Smooth muscle cell (in vitro differentiated cells): ENCODE data around the gene PCYT2. TPM values are rescaled to one million over a fixed set of nuclear protein-coding genes. Genes with fewer than 3 reads are reported as not detected.
A peak's percentile ranks its signal among the peaks of the same experiment; 100 is the strongest.

Experiments
- DNase-seq: peaks from one replicate; lab custom pipeline; 2025; ENCODE audit not compliant: unreplicated experiment; lab: John Stamatoyannopoulos, UW
- H2AFZ ChIP-seq: fragments of 200-600 bp; sonication (generic); 2 replicates; pipeline ENCODE4 v1.6.0; 2016; ENCODE audit warnings: antibody characterized with exemption, low read depth, mild to moderate bottlenecking
- H3F3A ChIP-seq: fragments of 200-600 bp; sonication (generic); 2 replicates; pipeline ENCODE4 v1.6.0; 2017; ENCODE audit warnings: antibody characterized with exemption, low read depth
- H3K27ac ChIP-seq: fragments of 200-600 bp; sonication (generic); 2 replicates; pipeline ENCODE4 v1.5.1; 2016; ENCODE audit warnings: low read depth, mild to moderate bottlenecking
- H3K27me3 ChIP-seq: fragments of 200-600 bp; sonication (generic); 2 replicates; pipeline ENCODE4 v1.6.1; 2016; ENCODE audit warnings: low read depth, mild to moderate bottlenecking
- H3K36me3 ChIP-seq: fragments of 200-600 bp; sonication (generic); 2 replicates; pipeline ENCODE4 v1.5.1; 2016; ENCODE audit warnings: low read depth
- H3K4me1 ChIP-seq: fragments of 200-600 bp; sonication (generic); 2 replicates; pipeline ENCODE4 v1.5.1; 2016; ENCODE audit warnings: low read depth
- H3K4me2 ChIP-seq: fragments of 200-600 bp; sonication (generic); 2 replicates; pipeline ENCODE4 v1.6.0; 2016; ENCODE audit warnings: mild to moderate bottlenecking
- H3K4me3 ChIP-seq: fragments of 200-600 bp; sonication (generic); 2 replicates; pipeline ENCODE4 v1.5.1; 2016; ENCODE audit warnings: mild to moderate bottlenecking
- H3K79me2 ChIP-seq: fragments of 200-600 bp; sonication (generic); 2 replicates; pipeline ENCODE4 v1.6.0; 2016; ENCODE audit warnings: low read depth, mild to moderate bottlenecking
- H3K9ac ChIP-seq: fragments of 200-600 bp; sonication (generic); 2 replicates; pipeline ENCODE4 v1.6.0; 2016; ENCODE audit warnings: low read depth
- H3K9me3 ChIP-seq: fragments of 200-600 bp; sonication (generic); replicated peaks from 2 replicates; pipeline ENCODE4 v1.5.1; 2016; ENCODE audit warnings: low read depth
- H4K20me1 ChIP-seq: fragments of 200-600 bp; sonication (generic); 2 replicates; pipeline ENCODE4 v1.6.0; 2016; ENCODE audit warnings: low read depth
- WGBS: methylation state at CpG from one replicate; pipeline ENCODE4 v1.1.7; 2016; ENCODE audit warnings: low lambda C conversion rate; 5-methylcytosine and 5-hydroxymethylcytosine counted together
- polyA plus RNA-seq: library from polyadenylated mRNA; unstranded; fragments of >200 nt; fragmentation: Nextera tagmentation; extraction: Ambion mirVana; gene quantifications from 2 replicates; pipeline ENCODE4 v1.2.1, GENCODE V29; 2016
- total RNA-seq: library from RNA; depleted of rRNA; stranded (reverse); fragments of >200 nt; gene quantifications from 2 replicates; pipeline ENCODE4 v1.2.3, GENCODE V29; 2014
- TF ChIP-seq, protein P1 (sequence below): fragments of 200-600 bp; sonication (generic); IDR thresholded peaks from 2 replicates; pipeline ENCODE4 v1.5.1; 2017; ENCODE audit warnings: borderline replicate concordance, mild to moderate bottlenecking, antibody characterized with exemption; ENCODE audit not compliant: insufficient read depth, poor library complexity, severe bottlenecking

Gene PCYT2
- total and polyA plus RNA-seq, 2 experiments from 2014 or later, result 11.4 to 50.6 TPM

DNA sequence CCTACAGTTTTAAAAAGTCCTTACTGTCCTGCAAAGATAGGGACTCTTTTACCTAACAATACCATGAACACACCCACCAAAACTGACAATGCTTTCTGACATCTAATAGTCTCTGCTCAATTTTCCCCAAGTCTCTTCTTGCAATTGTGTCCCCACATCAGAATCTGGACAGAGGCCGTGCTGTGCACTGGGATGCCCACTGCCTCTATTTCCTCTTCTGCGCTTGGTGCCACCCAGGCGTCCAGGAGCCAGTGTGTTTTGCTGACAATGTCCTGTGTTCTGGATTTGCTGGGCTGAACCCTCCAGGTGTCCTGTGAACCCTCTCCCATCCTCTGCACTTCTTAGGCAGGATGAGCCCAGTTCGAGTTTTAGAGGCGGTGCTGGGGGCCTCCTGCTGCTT, 33.6 kb downstream of the PCYT2 start:
- no peak overlapping the region for H3K9ac ChIP-seq
- no peaks in the 10 kb centered on the region for H3K36me3 ChIP-seq
- H4K20me1 ChIP-seq, result no peaks in the 10 kb centered on the region
- H2AFZ ChIP-seq, result no peak overlapping the region
- H3K27me3 ChIP-seq, result no peaks in the 10 kb centered on the region
- H3K27ac ChIP-seq, result no peak overlapping the region
- no peaks in the 10 kb centered on the region for H3K4me1 ChIP-seq
- no peaks in the 10 kb centered on the region for H3K9me3 ChIP-seq
- DNase-seq, result no peak
- H3K79me2 ChIP-seq, result peaks cover 3% of the 10 kb centered on the region
- H3F3A ChIP-seq, result peaks cover 6% of the 10 kb centered on the region
- H3K4me2 ChIP-seq, result no peak overlapping the region
- TF ChIP-seq, protein P1, sequence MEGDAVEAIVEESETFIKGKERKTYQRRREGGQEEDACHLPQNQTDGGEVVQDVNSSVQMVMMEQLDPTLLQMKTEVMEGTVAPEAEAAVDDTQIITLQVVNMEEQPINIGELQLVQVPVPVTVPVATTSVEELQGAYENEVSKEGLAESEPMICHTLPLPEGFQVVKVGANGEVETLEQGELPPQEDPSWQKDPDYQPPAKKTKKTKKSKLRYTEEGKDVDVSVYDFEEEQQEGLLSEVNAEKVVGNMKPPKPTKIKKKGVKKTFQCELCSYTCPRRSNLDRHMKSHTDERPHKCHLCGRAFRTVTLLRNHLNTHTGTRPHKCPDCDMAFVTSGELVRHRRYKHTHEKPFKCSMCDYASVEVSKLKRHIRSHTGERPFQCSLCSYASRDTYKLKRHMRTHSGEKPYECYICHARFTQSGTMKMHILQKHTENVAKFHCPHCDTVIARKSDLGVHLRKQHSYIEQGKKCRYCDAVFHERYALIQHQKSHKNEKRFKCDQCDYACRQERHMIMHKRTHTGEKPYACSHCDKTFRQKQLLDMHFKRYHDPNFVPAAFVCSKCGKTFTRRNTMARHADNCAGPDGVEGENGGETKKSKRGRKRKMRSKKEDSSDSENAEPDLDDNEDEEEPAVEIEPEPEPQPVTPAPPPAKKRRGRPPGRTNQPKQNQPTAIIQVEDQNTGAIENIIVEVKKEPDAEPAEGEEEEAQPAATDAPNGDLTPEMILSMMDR, result no peak
- 99% methylated on average over 5 of the region's 5 CpGs for WGBS
- no peak overlapping the region for H3K4me3 ChIP-seq

DNA sequence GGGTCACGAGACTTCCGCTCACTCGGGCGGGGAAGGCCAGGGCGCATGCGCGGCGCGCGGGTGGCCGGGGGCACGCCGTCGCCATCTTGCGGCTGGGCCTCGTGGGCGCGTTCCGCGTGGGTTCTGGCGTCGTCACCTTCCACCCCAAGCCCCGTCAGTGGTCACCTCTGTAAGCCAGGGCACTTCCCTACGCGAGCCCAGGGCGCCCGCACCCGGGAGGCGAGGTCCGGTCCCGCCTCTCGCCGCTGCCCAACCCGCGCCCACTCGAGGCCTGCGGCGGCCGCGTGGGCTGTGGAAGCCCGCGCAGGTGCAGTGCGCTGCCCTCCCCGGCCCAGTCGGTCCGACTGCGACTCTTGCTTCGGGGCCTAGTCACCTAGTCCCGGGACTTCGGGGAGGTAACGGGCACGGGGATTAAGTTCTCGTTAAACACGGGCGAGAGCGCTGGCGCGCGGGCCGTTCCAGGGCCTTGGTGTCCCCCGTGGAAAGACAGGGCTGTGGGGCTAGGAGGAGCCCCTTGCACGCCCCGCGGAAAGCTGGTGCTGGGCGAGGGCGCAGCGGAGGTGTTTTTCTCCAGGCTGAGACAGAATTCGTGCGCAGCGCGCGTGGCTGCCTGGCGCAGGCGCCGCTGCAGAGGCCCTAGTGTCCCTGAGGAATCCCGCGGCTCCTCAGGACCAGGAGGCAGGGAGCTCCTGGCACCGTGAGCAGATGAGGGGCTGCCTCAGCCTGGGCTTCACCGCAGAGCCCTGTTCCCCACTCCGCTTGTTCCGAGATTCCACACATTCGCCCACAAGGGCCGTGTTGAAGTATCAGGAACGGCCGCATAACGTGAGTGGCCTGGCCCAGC, 39.6 kb downstream of the PCYT2 start:
- TF ChIP-seq, protein P1, result peak; percentile 33
- H3K27ac ChIP-seq, result peak overlapping the region; percentile 73
- no peaks in the 10 kb centered on the region for H3K36me3 ChIP-seq
- H3K4me3 ChIP-seq, result peak overlapping the region; percentile 72
- H4K20me1 ChIP-seq, result peaks cover 39% of the 10 kb centered on the region
- peaks cover 26% of the 10 kb centered on the region for H3K4me1 ChIP-seq
- no peaks in the 10 kb centered on the region for H3K27me3 ChIP-seq
- peak overlapping the region; percentile 87 for H3K9ac ChIP-seq
- no peaks in the 10 kb centered on the region for H3K9me3 ChIP-seq
- DNase-seq, result peak; percentile 81
- peaks cover 24% of the 10 kb centered on the region for H3K79me2 ChIP-seq
- H3F3A ChIP-seq, result peaks cover 28% of the 10 kb centered on the region
- WGBS, result 3% methylated on average over 84 of the region's 86 CpGs
- H2AFZ ChIP-seq, result peak overlapping the region; percentile 20
- peak overlapping the region; percentile 87 for H3K4me2 ChIP-seq

DNA sequence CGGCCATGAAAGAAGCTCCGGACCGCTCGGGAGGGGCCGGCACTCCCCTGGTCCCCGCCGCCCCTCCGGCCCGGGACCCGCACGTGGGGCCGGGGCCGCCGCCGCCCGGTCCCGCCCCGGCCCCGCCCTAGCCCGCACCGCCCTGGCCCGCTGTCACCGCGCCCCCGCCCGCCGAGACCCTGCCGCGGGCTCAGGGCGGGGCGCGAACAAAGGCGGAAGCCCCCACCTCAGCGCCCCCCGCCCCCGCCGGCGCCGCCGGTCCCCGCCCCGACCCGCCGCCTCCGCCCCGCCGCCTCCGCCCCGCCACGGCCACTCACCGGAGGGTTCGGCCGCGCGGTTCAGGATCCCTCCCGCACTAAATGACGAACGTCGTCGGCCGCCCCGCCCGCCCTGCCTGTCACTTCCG, 40.2 kb downstream of the PCYT2 start, which contains the start of gene ARHGDIA:
Gene ARHGDIA, minus strand, starts transcription at position 357 of the 406 bp plus-strand sequence. CDS start 1,407 bp downstream, outside the sequence.
- H3K36me3 ChIP-seq, result no peaks in the 10 kb centered on the region
- no peaks in the 10 kb centered on the region for H3K9me3 ChIP-seq
- no peaks in the 10 kb centered on the region for H3K27me3 ChIP-seq
- peaks cover 32% of the 10 kb centered on the region for H3F3A ChIP-seq
- H3K27ac ChIP-seq, result peak within 1 kb of the TSS; percentile 78
- peaks cover 27% of the 10 kb centered on the region for H3K4me1 ChIP-seq
- TF ChIP-seq, protein P1, result no peak
- H3K79me2 ChIP-seq, result peaks cover 24% of the 10 kb centered on the region
- peaks cover 46% of the 10 kb centered on the region for H4K20me1 ChIP-seq
- H2AFZ ChIP-seq, result peak within 1 kb of the TSS; percentile 20
- peak within 1 kb of the TSS; percentile 72 for H3K4me3 ChIP-seq
- WGBS, result 0% methylated on average over 1 of the region's 64 CpGs
- H3K4me2 ChIP-seq, result peak within 1 kb of the TSS; percentile 87
- peak within 1 kb of the TSS; percentile 87 for H3K9ac ChIP-seq
- no peak for DNase-seq
